ENCODE results near the gene ACADS. TPM values are rescaled to one million over a fixed set of nuclear protein-coding genes. Genes with fewer than 3 reads are reported as not detected.
A peak's percentile ranks its signal among the peaks of the same experiment; 100 is the strongest.

Gene ACADS
- total RNA-seq, 1 donor from 2014 or later, result 0.88 TPM

DNA sequence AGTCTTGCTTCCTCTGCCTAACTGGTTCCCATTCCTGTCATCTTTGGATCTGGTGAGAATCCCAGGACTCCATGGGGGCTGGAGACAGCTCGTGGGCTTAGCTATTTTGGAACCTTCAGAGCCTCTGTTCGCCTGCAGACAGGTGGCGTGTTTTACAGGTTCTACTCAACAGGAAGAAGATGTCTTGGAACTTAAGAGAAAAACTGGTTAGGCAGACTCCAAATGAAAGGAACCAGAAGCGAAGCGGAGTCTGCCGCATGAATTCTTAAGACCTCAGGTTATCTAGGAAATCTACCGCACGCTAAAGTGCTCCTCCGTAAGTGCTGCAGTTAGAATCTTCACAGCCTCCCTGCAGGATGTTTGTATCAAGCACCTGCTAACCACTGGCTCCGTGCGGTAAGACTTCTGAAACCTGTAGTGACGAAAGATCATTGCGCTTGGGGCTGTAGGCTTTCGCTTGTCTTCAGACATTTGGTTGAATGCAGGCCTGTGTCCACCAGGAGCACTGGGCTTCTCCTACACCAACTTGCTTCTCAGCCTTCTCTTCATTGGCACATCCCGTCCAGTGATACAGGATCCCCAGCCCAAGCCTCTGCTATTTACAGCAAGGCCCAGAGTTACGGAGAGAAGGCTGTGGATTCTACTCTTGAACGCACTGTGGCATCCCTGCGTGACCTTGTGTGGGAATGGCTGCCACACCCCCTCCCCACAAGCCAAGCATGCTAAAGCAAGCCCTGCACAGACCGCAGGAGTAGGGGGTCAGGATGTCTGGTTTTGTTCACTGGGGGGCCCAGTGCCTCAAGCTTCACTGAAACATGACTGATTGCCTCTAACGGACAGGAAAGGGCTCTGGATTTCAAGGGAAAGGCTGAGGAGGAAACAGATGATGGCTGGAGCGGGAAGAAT lies 35.0 kb downstream of the ACADS start:
- Mint-ChIP-seq H3K27me3 (ENCODE audit: insufficient read depth, low read depth) (no peaks in the 10 kb centered on the region), H3K27ac (peak overlapping the region; percentile 47), H3K9me3 (no peaks in the 10 kb centered on the region), H3K36me3 (peaks cover 21% of the 10 kb centered on the region), H3K4me1 (peaks cover 18% of the 10 kb centered on the region), H3K4me3 (peak overlapping the region; percentile 42)
- Histone ChIP-seq H3K4me1 (no peaks in the 10 kb centered on the region), H4K20me1 (ENCODE audit: low read depth) (no peaks in the 10 kb centered on the region), H2AFZ (replicated peaks) (no peak overlapping the region), H3K4me2 (no peak overlapping the region), H3K9ac (no peak overlapping the region), H3K79me2 (ENCODE audit: low read depth) (no peaks in the 10 kb centered on the region), H3K9me3 (ENCODE audit: low read depth) (no peaks in the 10 kb centered on the region), H3K27me3 (no peaks in the 10 kb centered on the region), H3K4me3 (no peak overlapping the region), H3K36me3 (no peaks in the 10 kb centered on the region), H3F3A (ENCODE audit: low read depth) (no peaks in the 10 kb centered on the region), H3K27ac (no peak overlapping the region)
- TF ChIP-seq EZH2phosphoT487 (IDR thresholded peaks at IDR 0.05) (no peak), EZH2 (IDR thresholded peaks at IDR 0.05) (no peak)
- TF ChIP-seq, protein P1, sequence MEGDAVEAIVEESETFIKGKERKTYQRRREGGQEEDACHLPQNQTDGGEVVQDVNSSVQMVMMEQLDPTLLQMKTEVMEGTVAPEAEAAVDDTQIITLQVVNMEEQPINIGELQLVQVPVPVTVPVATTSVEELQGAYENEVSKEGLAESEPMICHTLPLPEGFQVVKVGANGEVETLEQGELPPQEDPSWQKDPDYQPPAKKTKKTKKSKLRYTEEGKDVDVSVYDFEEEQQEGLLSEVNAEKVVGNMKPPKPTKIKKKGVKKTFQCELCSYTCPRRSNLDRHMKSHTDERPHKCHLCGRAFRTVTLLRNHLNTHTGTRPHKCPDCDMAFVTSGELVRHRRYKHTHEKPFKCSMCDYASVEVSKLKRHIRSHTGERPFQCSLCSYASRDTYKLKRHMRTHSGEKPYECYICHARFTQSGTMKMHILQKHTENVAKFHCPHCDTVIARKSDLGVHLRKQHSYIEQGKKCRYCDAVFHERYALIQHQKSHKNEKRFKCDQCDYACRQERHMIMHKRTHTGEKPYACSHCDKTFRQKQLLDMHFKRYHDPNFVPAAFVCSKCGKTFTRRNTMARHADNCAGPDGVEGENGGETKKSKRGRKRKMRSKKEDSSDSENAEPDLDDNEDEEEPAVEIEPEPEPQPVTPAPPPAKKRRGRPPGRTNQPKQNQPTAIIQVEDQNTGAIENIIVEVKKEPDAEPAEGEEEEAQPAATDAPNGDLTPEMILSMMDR (IDR thresholded peaks at IDR 0.05), result no peak
- no peak for DNase-seq (ENCODE audit: low spot score)

- peaks cover 28% of the 10 kb centered on the region for H3K36me3 Mint-ChIP-seq
- peaks cover 2% of the 10 kb centered on the region for H3K27me3 Mint-ChIP-seq (ENCODE audit: insufficient read depth, low read depth)
- H3K9me3 Mint-ChIP-seq, result no peaks in the 10 kb centered on the region
- H3K9me3 ChIP-seq (ENCODE audit: low read depth), result no peaks in the 10 kb centered on the region
- H3K4me3 Mint-ChIP-seq, result no peak overlapping the region
- no peaks in the 10 kb centered on the region for H3K79me2 ChIP-seq (ENCODE audit: low read depth)
- no peak overlapping the region for H2AFZ ChIP-seq (replicated peaks)
- no peak overlapping the region for H3K4me2 ChIP-seq
- TF ChIP-seq EZH2phosphoT487 (IDR thresholded peaks at IDR 0.05), result no peak
- no peaks in the 10 kb centered on the region for H3K36me3 ChIP-seq
- no peak overlapping the region for H3K27ac ChIP-seq
- peaks cover 18% of the 10 kb centered on the region for H3K4me1 Mint-ChIP-seq
- no peaks in the 10 kb centered on the region for H3K4me1 ChIP-seq
- no peak overlapping the region for H3K4me3 ChIP-seq
- no peaks in the 10 kb centered on the region for H3F3A ChIP-seq (ENCODE audit: low read depth)
- no peak for DNase-seq (ENCODE audit: low spot score)
- H3K9ac ChIP-seq, result peak overlapping the region; percentile 1
- peak overlapping the region; percentile 6 for H3K27ac Mint-ChIP-seq
- no peaks in the 10 kb centered on the region for H4K20me1 ChIP-seq (ENCODE audit: low read depth)
- H3K27me3 ChIP-seq, result no peaks in the 10 kb centered on the region
Measured at GRCh38 chr12:120761519-120761934, 35.9 kb downstream of the ACADS start.

DNA sequence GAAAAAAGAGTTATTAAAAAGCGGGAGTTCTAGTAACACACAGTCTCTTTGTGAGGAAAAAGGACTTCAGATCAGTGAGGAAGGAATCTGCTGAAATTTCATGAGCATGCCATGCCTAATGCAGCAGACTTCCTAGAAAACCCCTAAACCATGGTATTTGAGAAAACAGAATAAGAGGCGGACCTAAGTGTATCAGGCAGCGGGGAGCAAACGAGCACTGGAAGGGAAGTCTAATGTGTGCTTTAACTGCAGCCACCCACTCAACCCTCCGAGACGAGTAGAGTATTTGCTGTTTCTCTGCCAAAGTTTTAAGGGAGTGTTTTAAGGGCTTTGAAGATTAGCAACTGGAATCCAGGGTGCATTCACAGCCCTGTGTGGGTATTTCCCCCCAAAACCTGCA lies 36.5 kb downstream of the ACADS start:
- H2AFZ ChIP-seq (replicated peaks), result no peak overlapping the region
- no peak overlapping the region for H3K4me3 Mint-ChIP-seq

More for the DNA sequence above, 36.5 kb downstream of the ACADS start:
- Histone ChIP-seq H3K27ac (no peak overlapping the region), H3K4me1 (no peaks in the 10 kb centered on the region), H4K20me1 (ENCODE audit: low read depth) (no peaks in the 10 kb centered on the region), H3F3A (ENCODE audit: low read depth) (no peaks in the 10 kb centered on the region), H3K4me3 (no peak overlapping the region), H3K9me3 (ENCODE audit: low read depth) (no peaks in the 10 kb centered on the region), H3K27me3 (no peaks in the 10 kb centered on the region), H3K36me3 (no peaks in the 10 kb centered on the region), H3K4me2 (no peak overlapping the region), H3K79me2 (ENCODE audit: low read depth) (no peaks in the 10 kb centered on the region), H3K9ac (no peak overlapping the region)
- TF ChIP-seq EZH2phosphoT487 (IDR thresholded peaks at IDR 0.05) (no peak), EZH2 (IDR thresholded peaks at IDR 0.05) (no peak)
- TF ChIP-seq, protein P1 (IDR thresholded peaks at IDR 0.05), result no peak
- H3K27ac Mint-ChIP-seq, result peak overlapping the region; percentile 6
- no peaks in the 10 kb centered on the region for H3K9me3 Mint-ChIP-seq
- peaks cover 18% of the 10 kb centered on the region for H3K4me1 Mint-ChIP-seq
- peaks cover 34% of the 10 kb centered on the region for H3K36me3 Mint-ChIP-seq
- no peak for DNase-seq (ENCODE audit: low spot score)
- H3K27me3 Mint-ChIP-seq (ENCODE audit: insufficient read depth, low read depth), result peaks cover 2% of the 10 kb centered on the region

Data from neural progenitor cell (in vitro differentiated cells).